WTC11 (cell line): ENCODE measurements around the gene MFAP3L.

ENCODE experiments used
- ATF1 ChIP-seq: sonication (generic); formaldehyde crosslinking; IDR thresholded peaks from 2 replicates; pipeline ENCODE4 v1.8.1; 2023; ENCODE audit warnings: mild to moderate bottlenecking, moderate library complexity, missing genetic modification reagents
- CREB1 ChIP-seq: sonication (generic); formaldehyde crosslinking; IDR thresholded peaks from 2 replicates; pipeline ENCODE4 v1.8.0; 2023; ENCODE audit warnings: mild to moderate bottlenecking, missing genetic modification reagents
- CTCF ChIP-seq: fragments of 200-600 bp; IDR thresholded peaks from 2 replicates; pipeline ENCODE4 v1.8.0; 2022; ENCODE audit warnings: antibody characterized with exemption
- ETV6 ChIP-seq: sonication (generic); formaldehyde crosslinking; IDR thresholded peaks from 2 replicates; pipeline ENCODE4 v1.8.1; 2022; ENCODE audit warnings: mild to moderate bottlenecking, missing genetic modification reagents
- JUN ChIP-seq: sonication (generic); formaldehyde crosslinking; IDR thresholded peaks from 2 replicates; pipeline ENCODE4 v1.8.0; 2023; ENCODE audit warnings: mild to moderate bottlenecking, missing genetic modification reagents
- MXD4 ChIP-seq: fragments of 250-450 bp; sonication (Bioruptor Pico); IDR thresholded peaks from 2 replicates; pipeline ENCODE4 v1.8.0; 2021; ENCODE audit warnings: mild to moderate bottlenecking, moderate library complexity, borderline replicate concordance
- NFATC4 ChIP-seq: fragments of 250-450 bp; sonication (Bioruptor Pico); IDR thresholded peaks from 2 replicates; pipeline ENCODE4 v1.9.0; 2021; ENCODE audit warnings: mild to moderate bottlenecking
- NFE2L1 ChIP-seq: sonication (generic); formaldehyde crosslinking; IDR thresholded peaks from 2 replicates; pipeline ENCODE4 v1.8.1; 2023; ENCODE audit warnings: missing genetic modification reagents
- NFYB ChIP-seq: sonication (generic); formaldehyde crosslinking; conservative IDR thresholded peaks from 2 replicates; pipeline ENCODE4 v1.8.0; 2022; ENCODE audit warnings: low read depth, missing genetic modification reagents
- NR3C1 ChIP-seq: sonication (generic); formaldehyde crosslinking; conservative IDR thresholded peaks from 2 replicates; pipeline ENCODE4 v1.8.1; 2023; ENCODE audit warnings: low read depth, mild to moderate bottlenecking, missing genetic modification reagents
- TEAD1 ChIP-seq: sonication (generic); formaldehyde crosslinking; IDR thresholded peaks from 2 replicates; pipeline ENCODE4 v1.8.0; 2022; ENCODE audit warnings: mild to moderate bottlenecking, missing genetic modification reagents
- ZMAT4 ChIP-seq: fragments of 250-450 bp; sonication (Bioruptor Pico); IDR thresholded peaks from 2 replicates; pipeline ENCODE4 v1.9.0; 2021; ENCODE audit warnings: mild to moderate bottlenecking

GRCh38 chr4:170005472-170005871, 20.7 kb downstream of the MFAP3L start:
- TF ChIP-seq CTCF (no peak), NR3C1 (CRISPR knock-in tag) (no peak), JUN (CRISPR knock-in tag) (no peak), ZMAT4 (no peak), NFYB (no peak), NFE2L1 (CRISPR knock-in tag) (no peak), ETV6 (CRISPR knock-in tag) (no peak), NFATC4 (CRISPR knock-in tag) (no peak), MXD4 (CRISPR knock-in tag) (no peak), CREB1 (CRISPR knock-in tag) (no peak), ATF1 (CRISPR knock-in tag) (no peak), TEAD1 (CRISPR knock-in tag) (no peak)
